Activated naive CD8-positive, alpha-beta T cell treated with anti-CD3 and anti-CD28 coated beads, Interleukin-2, amount 50 U/mL, for 16 hours (primary cell): Measurements from ENCODE around the gene RTCB.

Experiments
- DNase-seq: peaks from one replicate; pipeline ENCODE4 v3.0.0-alpha.2; 2020; ENCODE audit warnings: low read depth, low spot score

Gene RTCB

DNA sequence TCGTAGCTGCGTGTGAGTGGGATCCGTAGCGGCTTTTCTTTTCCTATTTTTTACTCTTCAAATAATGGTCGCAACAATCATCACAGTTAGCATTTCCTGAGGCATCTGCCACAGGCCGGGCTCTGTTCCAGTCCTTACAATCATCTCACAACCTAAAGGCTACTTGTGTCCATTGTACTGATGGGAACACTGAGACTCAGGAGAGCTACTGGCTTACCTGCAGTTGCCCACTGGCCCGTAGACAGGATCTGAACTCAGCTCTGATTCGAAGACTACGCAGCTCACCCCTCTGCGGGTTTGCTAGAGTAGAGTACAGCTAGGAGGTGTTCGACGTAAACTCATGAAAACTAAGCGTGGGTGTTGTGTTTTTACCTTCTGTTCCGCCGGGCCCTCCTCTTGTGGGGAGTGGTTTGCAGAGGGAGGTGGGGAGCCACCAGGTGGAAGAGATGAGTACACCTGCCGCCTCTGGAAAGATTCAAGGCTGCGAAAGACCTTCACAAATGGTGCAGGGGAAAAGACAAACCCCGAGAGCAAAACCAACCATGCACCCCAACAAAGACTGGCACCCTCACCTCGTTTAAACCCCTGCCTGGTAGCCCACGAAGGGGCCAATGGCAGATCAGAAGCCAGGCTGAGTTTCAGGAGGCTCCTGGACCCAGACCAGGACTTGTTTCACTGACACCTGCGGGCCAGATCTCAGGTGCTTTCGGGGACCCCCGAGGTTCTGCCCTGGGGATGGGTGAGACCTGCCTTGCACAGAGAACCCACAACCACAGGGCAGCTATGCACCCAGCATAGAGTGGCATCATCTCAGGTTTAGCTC lies 72.6 kb downstream of the RTCB start:
- no peak for DNase-seq

DNA sequence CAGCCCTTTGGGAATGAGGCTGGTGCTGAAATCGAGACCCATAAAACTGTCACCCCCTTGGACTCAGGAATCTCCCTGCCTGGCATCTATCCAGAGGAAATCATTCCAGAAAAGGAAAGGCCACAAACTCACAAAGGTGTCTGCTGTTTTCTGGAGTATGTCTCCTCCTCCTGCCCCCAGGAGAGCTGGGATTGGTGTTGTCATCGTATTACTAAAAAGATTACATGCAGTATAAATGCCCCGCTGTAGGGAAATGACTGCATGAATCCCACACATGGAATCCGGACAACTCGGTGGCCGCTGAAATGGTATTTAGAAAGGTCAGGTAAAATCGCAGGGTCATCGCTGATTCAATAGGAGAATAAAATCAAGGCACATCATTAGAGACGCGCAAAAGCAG lies 73.3 kb downstream of the RTCB start:
- no peak for DNase-seq
